Measurements from ENCODE around the gene PDE4D. TPM values are rescaled to one million over a fixed set of nuclear protein-coding genes. Genes with fewer than 3 reads are reported as not detected.

The PDE4D gene
- total RNA-seq, 1 donor from 2014 or later: 13.2 TPM

DNA sequence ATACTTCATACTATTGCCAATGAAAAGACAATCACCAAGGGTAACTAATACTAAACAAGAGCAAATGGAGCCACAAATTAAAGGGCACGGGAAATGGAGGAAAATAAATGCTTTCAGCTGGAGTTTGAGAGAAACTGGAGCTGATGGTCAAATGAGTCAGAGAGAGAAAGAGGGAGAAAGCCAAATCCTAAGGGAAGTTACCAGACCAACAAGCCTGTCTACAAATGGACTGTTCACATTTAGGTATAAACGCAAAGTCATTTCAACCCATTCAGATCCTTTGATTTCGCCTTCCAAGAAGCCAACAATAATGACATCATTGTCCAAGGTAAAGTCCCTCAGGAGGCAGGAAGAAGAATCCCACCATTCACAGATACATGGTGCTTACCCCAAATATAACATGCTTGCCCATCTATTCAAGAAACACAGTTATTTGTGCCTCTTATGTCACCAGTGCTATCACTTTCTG is 958.9 kb downstream of the PDE4D start:
- H3K36me3 Mint-ChIP-seq (ENCODE audit: unreplicated experiment): no peaks in the 10 kb centered on the region
- H3K9me3 Mint-ChIP-seq (ENCODE audit: unreplicated experiment): no peaks in the 10 kb centered on the region

GRCh38 chr5:58933891-58934628 is 959.5 kb downstream of the PDE4D start:
- no peaks in the 10 kb centered on the region for H3K36me3 Mint-ChIP-seq (ENCODE audit: unreplicated experiment)
- no peak overlapping the region for H3K27ac Mint-ChIP-seq (ENCODE audit: unreplicated experiment)

More for the DNA sequence above, 958.9 kb downstream of the PDE4D start:
- Mint-ChIP-seq H3K27ac (ENCODE audit: unreplicated experiment) (no peak overlapping the region), H3K4me1 (ENCODE audit: low read depth, unreplicated experiment) (no peaks in the 10 kb centered on the region), H3K27me3 (ENCODE audit: unreplicated experiment) (peaks cover under 1% of the 10 kb centered on the region), H3K4me3 (ENCODE audit: unreplicated experiment) (no peak overlapping the region)
- DNase-seq: no peak
- TF ChIP-seq, protein P1, sequence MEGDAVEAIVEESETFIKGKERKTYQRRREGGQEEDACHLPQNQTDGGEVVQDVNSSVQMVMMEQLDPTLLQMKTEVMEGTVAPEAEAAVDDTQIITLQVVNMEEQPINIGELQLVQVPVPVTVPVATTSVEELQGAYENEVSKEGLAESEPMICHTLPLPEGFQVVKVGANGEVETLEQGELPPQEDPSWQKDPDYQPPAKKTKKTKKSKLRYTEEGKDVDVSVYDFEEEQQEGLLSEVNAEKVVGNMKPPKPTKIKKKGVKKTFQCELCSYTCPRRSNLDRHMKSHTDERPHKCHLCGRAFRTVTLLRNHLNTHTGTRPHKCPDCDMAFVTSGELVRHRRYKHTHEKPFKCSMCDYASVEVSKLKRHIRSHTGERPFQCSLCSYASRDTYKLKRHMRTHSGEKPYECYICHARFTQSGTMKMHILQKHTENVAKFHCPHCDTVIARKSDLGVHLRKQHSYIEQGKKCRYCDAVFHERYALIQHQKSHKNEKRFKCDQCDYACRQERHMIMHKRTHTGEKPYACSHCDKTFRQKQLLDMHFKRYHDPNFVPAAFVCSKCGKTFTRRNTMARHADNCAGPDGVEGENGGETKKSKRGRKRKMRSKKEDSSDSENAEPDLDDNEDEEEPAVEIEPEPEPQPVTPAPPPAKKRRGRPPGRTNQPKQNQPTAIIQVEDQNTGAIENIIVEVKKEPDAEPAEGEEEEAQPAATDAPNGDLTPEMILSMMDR (IDR thresholded peaks at IDR 0.05; ENCODE audit: partially characterized antibody, unreplicated experiment): no peak

DNA sequence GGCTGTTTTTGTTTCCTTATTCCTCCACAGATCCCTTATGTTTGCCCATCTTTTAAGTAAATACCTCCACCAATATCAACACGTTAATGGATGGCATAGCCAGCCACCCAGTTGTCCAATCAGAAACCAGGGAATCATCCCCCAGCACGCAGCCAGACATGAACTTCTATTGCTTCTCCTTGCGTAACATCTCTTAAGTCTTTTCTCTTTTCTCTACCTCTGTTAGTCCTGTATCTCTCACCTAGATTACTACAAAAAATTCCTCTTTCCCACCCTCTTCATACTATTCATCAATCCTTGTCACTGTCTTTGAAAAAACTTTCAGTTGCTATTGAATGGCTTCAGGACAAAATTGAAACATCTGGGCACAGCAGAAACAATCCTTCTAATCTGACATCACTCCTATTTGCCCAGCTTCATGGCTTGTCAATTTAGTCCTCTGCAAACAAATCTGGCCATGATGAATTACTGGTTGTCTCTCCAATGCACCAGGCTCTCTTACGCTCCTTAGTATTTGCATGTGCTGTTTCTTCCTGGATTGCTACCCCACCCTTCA is 961.4 kb downstream of the PDE4D start:
- H3K27ac Mint-ChIP-seq (ENCODE audit: unreplicated experiment): no peak overlapping the region
- no peak overlapping the region for H3K4me3 Mint-ChIP-seq (ENCODE audit: unreplicated experiment)
- TF ChIP-seq, protein P1 (IDR thresholded peaks at IDR 0.05; ENCODE audit: partially characterized antibody, unreplicated experiment): no peak
- H3K4me1 Mint-ChIP-seq (ENCODE audit: low read depth, unreplicated experiment): no peaks in the 10 kb centered on the region
- H3K27me3 Mint-ChIP-seq (ENCODE audit: unreplicated experiment): peaks cover 3% of the 10 kb centered on the region
- H3K9me3 Mint-ChIP-seq (ENCODE audit: unreplicated experiment): no peaks in the 10 kb centered on the region
- DNase-seq: no peak
- H3K36me3 Mint-ChIP-seq (ENCODE audit: unreplicated experiment): no peaks in the 10 kb centered on the region

More at GRCh38 chr5:58933891-58934628, 959.5 kb downstream of the PDE4D start:
- Mint-ChIP-seq H3K9me3 (ENCODE audit: unreplicated experiment) (no peaks in the 10 kb centered on the region), H3K4me1 (ENCODE audit: low read depth, unreplicated experiment) (no peaks in the 10 kb centered on the region), H3K27me3 (ENCODE audit: unreplicated experiment) (peaks cover 3% of the 10 kb centered on the region), H3K4me3 (ENCODE audit: unreplicated experiment) (no peak overlapping the region)
- TF ChIP-seq, protein P1 (IDR thresholded peaks at IDR 0.05; ENCODE audit: partially characterized antibody, unreplicated experiment): no peak
- DNase-seq: no peak

- no peak for DNase-seq
- Mint-ChIP-seq H3K4me1 (ENCODE audit: low read depth, unreplicated experiment) (no peaks in the 10 kb centered on the region), H3K27me3 (ENCODE audit: unreplicated experiment) (peaks cover 3% of the 10 kb centered on the region), H3K9me3 (ENCODE audit: unreplicated experiment) (no peaks in the 10 kb centered on the region), H3K4me3 (ENCODE audit: unreplicated experiment) (no peak overlapping the region), H3K27ac (ENCODE audit: unreplicated experiment) (no peak overlapping the region), H3K36me3 (ENCODE audit: unreplicated experiment) (no peaks in the 10 kb centered on the region)
- TF ChIP-seq, protein P1 (IDR thresholded peaks at IDR 0.05; ENCODE audit: partially characterized antibody, unreplicated experiment): no peak
Observed at GRCh38 chr5:58930520-58930919, 963.0 kb downstream of the PDE4D start.

GRCh38 chr5:58929726-58930125 is 963.8 kb downstream of the PDE4D start:
- no peak for DNase-seq
- TF ChIP-seq, protein P1 (IDR thresholded peaks at IDR 0.05; ENCODE audit: partially characterized antibody, unreplicated experiment): no peak
- Mint-ChIP-seq H3K9me3 (ENCODE audit: unreplicated experiment) (no peaks in the 10 kb centered on the region), H3K4me1 (ENCODE audit: low read depth, unreplicated experiment) (no peaks in the 10 kb centered on the region), H3K4me3 (ENCODE audit: unreplicated experiment) (no peak overlapping the region), H3K27me3 (ENCODE audit: unreplicated experiment) (peaks cover 3% of the 10 kb centered on the region), H3K36me3 (ENCODE audit: unreplicated experiment) (no peaks in the 10 kb centered on the region), H3K27ac (ENCODE audit: unreplicated experiment) (no peak overlapping the region)
